Ramos (cell line): ENCODE data around the gene HMSD.

ENCODE experiments used
- in situ Hi-C: fragments of 300-500 bp; cut with MboI; formaldehyde crosslinking; loops from one replicate; pipeline ENCODE4 v1.14.3; 2022; ENCODE audit warnings: low sequenced_read_pairs; ENCODE audit not compliant: unreplicated experiment

The HMSD gene

DNA sequence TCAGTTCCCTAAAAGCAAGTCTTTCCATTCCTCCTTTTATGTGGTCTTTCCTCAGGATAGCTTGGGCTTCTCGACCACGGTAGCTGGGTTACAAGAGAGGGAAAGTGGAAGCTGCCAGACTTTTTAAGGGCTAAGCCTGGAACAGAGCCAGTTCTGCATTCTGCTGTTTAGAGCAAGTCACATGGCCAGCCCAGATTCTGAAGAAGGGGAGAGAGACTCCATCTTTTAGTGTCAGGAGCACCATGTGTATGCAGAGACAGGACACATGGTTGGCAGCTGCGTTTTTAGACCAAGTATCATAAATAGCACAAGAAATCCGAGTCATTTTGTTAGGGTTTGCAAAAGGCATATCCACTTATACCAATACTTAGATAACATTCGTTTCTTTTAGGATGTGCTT is 4.7 kb downstream of the HMSD start:
- in situ Hi-C loops, result no loop called here

DNA sequence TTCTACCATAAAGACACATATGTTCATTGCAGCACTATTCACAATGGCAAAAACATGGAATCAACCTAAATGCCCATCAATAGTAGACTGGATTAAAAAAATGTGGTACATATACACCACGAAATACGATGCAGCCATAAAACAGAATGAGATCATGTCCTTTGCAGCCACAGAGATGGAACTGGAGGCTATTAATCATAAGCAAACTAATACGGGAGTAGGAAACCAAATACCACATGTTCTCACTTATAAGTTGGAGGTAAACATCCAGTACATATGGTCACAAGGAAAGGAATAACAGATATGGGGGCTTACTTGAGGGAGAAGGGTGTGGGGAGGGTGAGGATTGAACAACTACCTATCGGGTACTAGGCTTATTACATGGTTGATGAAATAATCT is 7.7 kb downstream of the HMSD start:
- in situ Hi-C loops, result no loop called here

DNA sequence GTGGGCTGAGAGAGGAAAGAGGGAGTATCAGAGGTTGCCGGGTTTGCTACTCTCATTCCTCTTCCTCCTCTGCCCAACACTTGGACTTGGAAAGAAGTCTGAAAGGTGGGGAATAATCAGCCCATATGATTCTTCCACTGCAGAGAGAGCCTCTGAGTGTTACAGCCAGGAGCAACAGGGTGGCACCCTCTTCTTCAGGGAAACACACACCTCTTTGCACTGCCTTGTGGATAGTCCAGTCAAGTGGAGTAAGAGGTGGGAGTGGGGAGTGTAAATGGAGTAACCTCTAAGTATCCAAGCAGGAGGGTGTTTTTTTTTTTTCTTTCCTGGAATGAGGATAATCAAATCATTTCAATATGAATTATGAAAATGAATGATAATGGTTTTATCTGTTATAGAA is 11.8 kb downstream of the HMSD start:
- in situ Hi-C loops, result no loop called here

DNA sequence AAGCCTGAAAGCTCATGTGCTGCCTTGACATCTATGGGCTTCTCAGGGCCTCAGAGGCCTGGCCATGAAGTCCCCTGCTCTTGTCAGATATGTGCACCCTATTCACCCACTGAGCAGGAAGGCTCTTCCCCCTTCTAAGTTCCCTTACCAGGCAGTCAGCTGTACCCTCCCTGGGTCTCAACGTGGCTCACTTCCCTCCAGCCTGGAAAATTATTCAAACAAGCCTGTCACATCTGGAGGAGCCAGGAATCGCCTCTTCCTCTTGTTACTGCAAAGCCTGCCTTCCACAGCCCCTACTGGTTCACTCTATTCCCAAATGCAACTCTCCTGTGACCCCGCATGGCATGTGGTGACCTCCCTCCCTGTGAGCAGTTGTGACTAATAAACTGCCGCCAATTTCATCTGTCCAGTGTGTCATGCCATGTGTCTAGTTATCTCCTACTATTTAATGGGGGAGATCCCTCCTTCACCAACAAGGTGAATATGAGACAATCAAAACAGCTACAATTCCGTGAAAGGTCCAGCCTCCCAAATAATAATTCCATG is 12.4 kb downstream of the HMSD start:
- in situ Hi-C loops, result no loop called here

DNA sequence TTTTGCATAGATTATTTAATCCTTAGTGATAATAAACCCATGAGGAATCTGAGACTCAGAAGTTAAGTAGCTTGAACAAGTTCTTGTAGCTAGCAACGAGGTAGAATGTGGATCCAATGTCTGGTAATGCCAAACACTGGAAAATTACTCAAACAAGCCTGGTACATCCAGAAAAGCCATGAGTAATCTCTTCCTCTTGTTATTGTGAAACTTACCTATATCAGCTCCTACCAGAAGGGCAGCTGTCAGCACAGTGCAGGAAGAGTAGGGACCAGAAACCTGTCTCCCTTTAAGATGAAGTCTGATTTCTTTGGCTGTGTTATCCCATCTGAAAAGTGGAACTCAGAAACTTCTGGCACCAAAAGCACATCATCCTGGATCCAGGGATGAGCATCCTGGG is 13.0 kb downstream of the HMSD start:
- in situ Hi-C loops, result no loop called here

DNA sequence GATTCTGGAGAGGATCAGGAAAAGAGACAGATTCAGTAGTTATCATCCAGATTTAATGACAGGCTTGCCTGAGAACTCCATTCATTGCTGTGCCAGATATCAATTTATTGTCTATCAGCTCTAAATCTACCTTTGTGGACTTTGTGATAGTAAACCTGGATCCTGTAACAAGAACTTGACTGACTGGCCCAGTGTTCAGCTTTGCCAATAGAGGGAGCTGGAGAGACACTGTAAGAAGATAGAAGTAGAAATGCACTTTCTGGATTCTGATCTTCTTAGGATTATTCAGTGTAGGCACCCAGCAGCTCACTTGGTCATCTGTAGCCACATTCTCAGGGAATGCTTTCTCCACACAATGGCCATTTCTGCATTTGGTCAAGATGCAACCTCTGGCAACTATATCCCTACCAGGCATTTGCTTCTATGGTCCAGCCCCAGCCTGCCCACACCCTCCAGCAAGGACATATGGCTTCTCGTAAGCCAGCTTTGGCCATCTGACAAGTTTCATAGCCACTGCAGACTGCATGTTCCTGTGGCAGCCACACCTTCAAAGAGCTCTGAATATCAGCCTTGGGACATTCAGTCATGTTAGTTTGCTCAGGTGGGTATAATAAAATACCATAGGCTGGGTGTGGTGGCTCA is 14.6 kb downstream of the HMSD start:
- in situ Hi-C loops, result no loop called here

DNA sequence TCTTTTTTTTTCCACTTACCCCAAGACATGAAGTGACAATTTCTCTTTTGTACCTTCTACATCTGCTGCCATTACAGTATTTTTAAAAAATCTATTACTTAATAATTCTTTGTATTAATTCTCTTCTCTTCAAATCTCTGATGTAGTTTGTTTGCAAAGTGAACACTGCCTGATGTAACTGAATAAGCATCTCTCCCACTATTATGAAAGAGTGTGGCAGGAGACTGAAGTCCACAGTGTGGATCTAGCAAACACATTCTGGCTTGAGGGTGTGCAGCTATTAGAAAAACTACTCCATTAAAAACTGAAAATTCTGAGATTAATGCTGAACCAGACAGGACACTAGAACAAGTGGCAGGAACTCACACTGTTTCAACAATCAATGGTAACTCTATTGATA is 15.8 kb downstream of the HMSD start:
- in situ Hi-C loops, result no loop called here

DNA sequence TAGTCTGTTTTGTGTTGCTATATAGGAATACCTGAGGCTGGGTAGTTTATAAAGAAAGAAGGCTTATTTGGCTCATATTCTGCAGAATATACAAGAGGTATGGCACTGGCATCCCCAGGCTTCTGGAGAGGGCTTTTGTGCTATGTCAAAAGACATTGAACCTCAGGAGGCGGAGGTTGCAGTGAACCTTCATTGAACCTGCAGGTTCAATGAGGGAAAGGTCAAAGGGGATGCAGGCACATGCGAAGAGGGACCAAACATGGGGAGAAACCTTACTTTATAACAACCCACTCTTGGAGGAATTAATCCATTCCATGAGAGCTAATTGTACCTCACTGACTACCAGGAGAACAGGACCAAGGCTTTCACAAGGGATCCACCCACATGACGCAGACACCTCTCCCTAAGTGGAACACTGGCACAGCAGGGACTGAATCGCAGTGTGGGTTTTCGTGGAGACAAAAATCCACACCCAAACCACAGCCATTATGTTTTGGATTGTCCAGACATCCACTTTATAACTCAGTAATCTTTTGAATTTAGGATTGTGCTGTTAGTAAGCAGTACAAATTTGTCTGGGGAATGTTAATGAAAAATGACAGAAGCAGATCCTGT is 16.7 kb downstream of the HMSD start:
- in situ Hi-C loops, result no loop called here

DNA sequence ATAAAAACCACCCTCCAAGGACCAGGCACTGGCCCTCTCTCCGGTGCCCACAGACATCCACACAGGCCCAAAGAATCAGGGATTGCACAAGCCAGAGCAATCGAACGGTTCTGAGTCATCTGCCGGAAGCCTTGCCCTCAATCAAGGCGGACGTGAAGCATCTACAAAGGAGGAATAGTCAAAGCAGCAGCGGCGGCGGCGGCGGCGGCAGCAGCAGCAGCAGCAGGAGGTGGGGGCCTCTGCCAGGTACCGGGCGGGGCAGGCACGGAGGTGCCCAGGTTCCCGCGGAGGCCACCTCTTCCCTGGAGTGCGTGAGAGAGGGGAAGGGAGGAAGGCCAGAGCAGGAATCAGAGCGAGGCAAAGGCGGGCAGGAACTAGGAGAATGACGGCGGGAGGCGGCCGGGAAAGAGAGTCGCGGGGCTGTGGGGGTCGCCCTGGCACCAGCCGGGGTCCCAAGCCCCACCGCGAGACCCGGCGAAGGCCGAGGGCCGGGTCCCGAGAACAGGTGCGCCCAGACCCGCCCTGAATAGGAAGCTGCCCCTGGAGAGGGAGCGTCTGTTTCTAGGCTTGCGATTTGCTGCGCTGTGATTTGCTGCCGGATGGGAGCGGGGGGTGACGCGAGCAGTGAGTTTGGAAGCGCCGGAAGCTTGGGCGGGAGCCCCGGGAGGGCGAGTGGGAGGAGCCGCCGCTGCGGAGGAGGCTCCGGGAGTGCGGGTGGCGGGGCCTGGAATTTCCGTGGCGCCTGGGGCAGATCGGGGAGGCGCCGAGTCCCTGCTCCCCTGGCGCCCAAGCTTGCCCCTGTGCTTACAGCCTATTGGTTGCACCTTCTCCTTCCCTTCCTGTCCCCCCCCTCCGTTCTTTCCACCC is 21.1 kb downstream of the HMSD start, which contains the start of gene SERPINB8:
Gene SERPINB8 (plus strand): TSS at position 140 of the 867 bp plus-strand sequence. CDS start 8,228 bp downstream, outside the sequence.
- in situ Hi-C loops, result no loop called here

DNA sequence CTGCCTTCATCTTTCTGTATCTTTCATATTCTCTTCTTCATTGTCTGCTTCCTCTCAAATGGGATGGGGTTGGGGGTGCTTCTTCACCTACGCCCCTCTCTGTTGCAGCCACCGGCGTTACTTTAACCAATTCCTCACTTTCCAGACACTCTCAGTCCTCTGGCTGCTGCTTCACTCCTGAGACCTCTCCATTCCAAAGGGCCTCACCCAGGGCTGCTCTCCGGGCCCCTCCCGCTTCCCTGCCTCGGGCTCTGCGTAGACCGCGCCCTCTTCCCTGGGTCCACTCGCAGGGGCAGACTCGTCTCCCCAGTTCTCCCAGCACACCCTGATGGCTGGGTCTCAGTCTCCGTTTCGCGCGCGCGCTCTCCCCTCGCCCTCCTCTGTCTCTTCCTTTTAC is 21.7 kb downstream of the HMSD start:
- in situ Hi-C loops, result no loop called here

DNA sequence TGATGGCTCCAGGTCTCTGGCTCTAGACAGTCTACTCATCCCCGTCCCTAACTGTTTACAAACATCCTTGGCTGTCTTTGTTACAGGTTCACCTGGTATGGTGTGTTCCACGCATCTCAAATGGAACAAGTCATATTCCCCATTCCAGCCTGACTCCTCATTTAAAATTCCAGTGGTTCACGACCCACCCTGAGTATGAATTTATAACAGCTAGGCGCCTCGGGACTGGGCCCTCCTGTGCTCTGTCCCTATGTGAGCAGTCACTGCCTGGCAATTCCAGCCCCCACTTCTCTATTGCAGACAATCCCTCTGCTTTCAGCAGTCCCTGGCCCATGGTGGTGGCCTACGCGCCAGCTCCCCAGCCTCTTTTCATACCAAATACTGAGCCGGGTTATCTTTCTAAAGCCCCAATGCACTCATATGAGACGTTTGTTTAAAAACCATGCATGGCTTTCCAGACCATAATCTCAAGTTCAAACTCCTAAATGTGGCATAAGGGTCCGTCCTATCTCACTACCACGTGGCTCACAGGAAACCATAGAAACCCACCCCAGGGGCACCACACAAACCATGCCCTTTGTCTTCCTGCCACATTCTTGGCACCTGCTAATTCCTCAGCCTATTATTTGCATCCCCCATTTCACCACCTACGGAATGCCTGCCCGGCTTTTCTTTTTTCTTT is 22.4 kb downstream of the HMSD start:
- in situ Hi-C loops, result no loop called here

DNA sequence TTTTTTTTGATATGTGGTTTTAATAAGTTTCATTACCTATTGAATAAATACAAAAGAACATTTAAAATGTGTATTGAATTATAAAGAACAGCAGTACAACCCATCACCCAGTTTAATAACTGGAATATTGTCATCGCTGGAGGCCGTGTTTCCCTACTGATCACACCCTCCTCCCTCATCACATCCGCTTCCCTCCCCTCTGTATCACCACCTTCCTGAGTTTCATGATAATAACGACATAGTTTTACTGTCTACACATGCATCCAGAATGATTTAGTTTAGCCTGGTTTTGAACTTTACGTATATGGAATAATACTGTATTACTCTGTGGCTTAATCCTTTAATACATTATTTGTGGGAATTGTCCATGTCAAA is 22.9 kb downstream of the HMSD start:
- in situ Hi-C loops, result no loop called here

DNA sequence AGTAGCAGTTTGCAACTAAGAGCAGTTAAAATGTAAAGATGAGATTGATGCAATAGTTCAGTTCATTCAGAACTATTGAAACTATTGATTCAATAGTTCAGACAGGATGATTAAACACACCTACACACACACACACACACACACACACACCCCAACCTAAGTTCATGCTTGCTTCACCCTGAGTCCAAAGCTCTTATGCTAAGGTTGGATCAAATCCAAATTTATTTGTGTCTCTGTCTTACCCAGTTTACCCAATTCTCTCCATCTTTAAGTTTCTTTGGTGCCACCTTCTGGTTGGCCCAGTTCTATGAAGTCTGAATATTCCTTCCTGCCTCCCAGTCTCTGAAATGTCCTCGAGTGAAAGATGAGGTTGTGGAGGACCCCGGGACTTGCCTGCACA is 25.9 kb downstream of the HMSD start:
- in situ Hi-C loops, result loop anchor here (25.0 kb wide), 1 partner anchor 463 kb away; no protein-coding TSS in a partner anchor

DNA sequence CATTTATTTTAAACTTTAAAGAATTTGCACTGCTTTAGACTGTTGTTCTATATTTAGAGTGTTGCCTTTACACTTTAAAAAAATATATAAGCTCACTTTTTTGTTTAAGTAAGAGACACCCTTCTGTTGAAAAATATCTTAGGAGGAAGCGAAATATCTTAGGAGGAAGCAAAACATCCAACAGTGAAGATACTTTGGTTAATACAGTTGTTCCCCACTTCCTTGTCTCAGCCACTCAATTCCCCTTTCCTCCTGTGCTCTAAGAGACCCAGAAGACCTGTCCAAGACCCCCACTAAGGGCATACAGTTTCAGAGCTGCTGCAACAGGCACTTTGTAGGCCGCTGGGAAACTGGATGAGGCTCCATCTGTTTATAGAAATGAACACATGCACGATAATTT is 26.5 kb downstream of the HMSD start:
- in situ Hi-C loops, result loop anchor here (25.0 kb wide), 1 partner anchor 463 kb away; no protein-coding TSS in a partner anchor

DNA sequence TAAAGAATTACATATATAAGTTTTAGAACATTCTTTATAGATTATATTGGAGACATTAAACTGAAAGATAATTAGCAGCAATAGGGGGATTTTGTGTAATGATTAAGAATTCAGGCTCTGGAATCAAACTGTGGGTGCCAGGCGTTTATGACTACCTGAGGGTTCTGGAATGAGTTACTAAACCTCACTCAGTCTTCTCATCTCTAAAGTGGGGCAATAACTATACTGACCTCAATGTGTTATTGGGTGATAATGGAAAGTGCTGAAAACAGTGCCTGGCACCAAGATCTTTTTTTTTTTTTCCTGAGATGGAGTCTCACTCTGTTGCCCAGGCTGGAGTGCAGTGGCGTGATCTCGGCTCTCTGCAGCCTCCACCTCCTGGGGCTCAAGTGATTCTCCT is 27.9 kb downstream of the HMSD start:
- in situ Hi-C loops, result loop anchor here (25.0 kb wide), 1 partner anchor 465 kb away; no protein-coding TSS in a partner anchor

DNA sequence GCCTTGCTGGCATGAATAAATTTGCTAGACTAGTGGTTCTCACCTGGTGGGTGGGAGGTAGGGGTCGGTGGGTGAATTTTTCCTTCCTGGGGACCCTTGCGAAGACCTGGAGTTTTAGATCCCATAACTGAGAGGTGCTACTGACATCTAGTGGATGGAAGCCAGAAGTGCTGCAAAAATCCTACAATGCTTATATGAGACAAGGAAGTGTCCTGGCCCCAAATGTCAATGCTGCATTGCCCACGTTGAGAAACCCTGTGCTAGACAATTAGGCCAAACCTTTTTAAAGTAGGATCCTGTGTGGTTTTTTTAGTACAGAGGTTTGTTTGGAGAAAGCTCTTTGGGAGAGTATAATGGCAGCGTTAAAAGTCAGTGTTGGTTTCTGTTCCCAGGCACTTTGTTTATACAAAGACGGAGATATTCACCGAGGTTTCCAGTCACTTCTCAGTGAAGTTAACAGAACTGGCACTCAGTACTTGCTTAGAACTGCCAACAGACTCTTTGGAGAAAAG is 30.4 kb downstream of the HMSD start:
- in situ Hi-C loops, result loop anchor here (25.0 kb wide), 1 partner anchor 467 kb away; no protein-coding TSS in a partner anchor

DNA sequence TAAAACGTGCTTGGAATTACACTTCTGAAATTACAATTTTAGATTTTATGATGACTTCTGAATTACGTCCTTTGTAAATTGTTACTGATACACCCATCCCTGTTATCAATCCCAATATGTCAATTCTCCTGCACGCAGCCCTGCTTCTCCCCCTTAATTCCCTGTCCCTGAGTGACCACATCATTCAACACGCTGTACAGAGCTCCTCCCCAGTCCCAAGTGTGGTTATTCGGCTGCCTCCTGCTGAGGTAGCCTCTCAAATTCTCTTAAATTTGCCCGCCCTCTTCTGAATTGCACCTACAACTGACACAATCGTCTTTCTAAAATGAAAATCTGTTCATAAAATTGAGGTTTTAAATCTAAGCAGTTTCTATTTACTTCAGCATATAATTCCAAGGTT is 30.9 kb downstream of the HMSD start:
- in situ Hi-C loops, result loop anchor here (25.0 kb wide), 1 partner anchor 468 kb away; no protein-coding TSS in a partner anchor

DNA sequence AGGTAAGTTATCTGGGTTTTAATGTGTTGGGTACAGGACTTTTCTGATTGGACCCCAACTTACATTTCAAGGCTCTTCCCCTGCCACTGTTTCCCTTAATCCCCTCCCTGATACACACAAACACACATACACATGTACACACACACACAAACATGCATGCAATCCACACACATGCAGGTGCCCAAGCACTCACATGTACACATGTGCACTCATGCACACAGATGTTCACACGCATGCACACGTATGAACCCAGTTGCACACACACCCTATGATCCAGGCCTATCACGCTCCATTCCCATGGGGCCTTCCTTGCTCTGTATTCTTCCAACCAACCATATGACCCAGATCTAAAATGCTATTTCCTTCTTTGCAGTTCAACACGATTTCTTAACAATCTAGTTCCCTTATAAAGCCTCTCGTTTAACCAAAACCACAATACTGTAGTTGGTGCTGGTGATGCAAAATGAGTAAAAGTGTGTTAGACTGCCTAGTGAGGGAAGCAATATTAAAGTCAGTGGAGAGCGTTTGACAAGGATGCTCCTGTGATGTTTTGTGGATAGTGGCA is 31.9 kb downstream of the HMSD start:
- in situ Hi-C loops, result loop anchor here (25.0 kb wide), 1 partner anchor 469 kb away; no protein-coding TSS in a partner anchor

DNA sequence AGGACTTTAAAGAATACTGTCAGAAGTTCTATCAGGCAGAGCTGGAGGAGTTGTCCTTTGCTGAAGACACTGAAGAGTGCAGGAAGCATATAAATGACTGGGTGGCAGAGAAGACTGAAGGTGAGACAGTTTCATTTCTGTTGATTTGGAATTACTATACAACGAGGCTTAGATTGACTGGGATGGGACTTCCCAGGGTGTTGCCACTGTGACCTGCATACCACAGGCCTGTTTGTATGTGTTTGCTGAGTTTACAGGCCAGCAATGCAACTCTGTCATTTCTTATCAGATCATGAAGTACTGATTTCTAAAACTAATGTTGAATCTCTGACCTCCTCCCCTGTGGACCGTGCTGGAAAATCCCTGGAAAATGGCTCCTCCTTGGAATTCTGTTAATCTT is 32.6 kb downstream of the HMSD start:
- in situ Hi-C loops, result loop anchor here (25.0 kb wide), 1 partner anchor 469 kb away; no protein-coding TSS in a partner anchor
